ENCODE measurements around the gene QPCT.
"Not testable (repeated sequence)": the region's sequence is repeated elsewhere in the genome, so short reads cannot be mapped to it uniquely, and the experiment has no call there.

The QPCT gene

GRCh38 chr2:37357530-37357929 is 13.1 kb downstream of the QPCT start:
- DNase-seq (ENCODE audit: low read depth in 2 of 2): no peak

GRCh38 chr2:37358466-37358865 is 14.0 kb downstream of the QPCT start:
- no peak for DNase-seq (ENCODE audit: low read depth in 2 of 2)

DNA sequence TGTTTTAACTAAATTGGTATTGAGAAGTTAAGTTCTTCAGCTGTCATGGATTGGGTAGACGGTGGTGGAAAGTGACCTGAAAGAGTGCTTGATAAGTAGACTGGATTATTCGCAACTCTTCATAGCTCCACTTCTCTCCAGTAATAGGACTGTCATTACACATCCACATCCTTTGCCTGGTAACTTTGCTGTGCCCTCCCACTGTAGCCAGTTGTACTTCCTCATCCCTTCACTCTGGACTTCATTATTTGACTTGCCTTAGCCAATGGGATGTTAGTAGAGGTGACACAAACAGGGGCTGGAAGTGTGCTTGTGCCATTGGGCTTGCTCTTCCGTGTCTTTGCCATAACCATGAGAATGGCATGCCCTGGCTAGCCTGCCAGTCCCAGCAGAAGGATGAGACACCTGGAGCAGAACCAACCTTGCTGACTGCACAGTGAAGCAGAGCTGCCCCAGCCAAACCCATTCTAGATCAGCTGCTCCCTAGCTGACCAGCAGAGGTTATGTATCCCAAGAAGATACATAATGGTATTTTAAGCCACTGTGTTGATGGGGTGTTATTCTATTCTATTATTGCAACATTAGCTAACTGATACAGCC is 16.9 kb downstream of the QPCT start:
- no peak for DNase-seq (ENCODE audit: low read depth in 2 of 2)

DNA sequence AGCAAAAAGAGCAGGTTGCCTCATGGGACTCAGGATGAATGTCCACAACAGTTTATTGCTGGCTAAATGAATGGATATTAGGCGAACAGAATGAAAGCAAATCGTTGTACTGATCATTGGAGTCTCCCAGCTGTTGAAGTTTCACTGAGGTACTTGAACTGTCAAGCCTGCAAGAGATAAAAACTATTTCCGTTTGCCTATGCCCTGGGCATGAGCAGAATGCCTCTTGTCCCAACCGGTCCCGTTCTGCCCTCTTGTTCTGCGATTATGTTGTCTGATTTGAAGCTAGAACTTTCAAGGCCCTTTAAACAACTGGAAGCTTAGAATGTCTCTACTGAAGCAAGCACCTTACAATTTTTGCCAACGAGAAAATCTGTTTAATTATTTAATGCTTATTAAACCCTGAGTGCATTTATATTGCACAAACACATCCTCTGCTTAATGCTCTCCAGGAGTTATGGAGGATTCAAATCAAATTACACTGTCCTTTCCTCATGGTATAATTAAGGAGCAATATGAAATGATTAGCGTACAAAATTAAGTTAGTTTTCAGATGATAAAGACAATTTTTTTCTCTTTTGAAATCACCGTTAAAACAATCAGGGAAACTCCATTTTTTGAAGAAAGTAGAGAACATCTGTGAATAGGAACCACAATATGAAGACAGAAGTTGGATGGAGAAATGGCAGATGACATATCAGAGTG is 17.7 kb downstream of the QPCT start:
- no peak for DNase-seq (ENCODE audit: low read depth in 2 of 2)

GRCh38 chr2:37364351-37364750 is 19.9 kb downstream of the QPCT start:
- DNase-seq (ENCODE audit: low read depth in 2 of 2): no peak

GRCh38 chr2:37365669-37366068 is 21.2 kb downstream of the QPCT start:
- DNase-seq (ENCODE audit: low read depth in 2 of 2): no peak

GRCh38 chr2:37366773-37367172 is 22.3 kb downstream of the QPCT start:
- DNase-seq (ENCODE audit: low read depth in 2 of 2): no peak

DNA sequence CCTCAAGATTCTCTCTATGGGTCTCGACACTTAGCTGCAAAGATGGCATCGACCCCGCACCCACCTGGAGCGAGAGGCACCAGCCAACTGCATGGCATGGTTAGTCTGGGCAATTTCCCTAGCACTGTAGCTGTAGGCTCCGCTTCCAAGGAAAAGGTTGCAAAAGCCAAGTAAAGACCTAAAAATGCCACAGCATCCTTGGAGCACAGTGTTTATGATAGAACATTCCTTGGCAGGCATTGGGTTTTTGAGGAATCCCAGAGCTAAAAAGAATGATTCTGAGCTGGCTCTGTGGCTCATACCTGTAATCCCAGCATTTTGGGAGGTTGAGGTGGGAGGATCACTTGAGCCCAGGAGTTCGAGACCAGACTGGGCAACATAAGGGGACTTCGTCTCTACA is 22.9 kb downstream of the QPCT start:
- DNase-seq (ENCODE audit: low read depth in 2 of 2): no peak

GRCh38 chr2:37367984-37368383 is 23.6 kb downstream of the QPCT start:
- no peak for DNase-seq (ENCODE audit: low read depth in 2 of 2)

GRCh38 chr2:37370666-37371065 is 26.2 kb downstream of the QPCT start:
- DNase-seq (ENCODE audit: low read depth in 2 of 2): no peak

GRCh38 chr2:37372000-37372399 is 27.6 kb downstream of the QPCT start:
- DNase-seq (ENCODE audit: low read depth in 2 of 2): no peak

DNA sequence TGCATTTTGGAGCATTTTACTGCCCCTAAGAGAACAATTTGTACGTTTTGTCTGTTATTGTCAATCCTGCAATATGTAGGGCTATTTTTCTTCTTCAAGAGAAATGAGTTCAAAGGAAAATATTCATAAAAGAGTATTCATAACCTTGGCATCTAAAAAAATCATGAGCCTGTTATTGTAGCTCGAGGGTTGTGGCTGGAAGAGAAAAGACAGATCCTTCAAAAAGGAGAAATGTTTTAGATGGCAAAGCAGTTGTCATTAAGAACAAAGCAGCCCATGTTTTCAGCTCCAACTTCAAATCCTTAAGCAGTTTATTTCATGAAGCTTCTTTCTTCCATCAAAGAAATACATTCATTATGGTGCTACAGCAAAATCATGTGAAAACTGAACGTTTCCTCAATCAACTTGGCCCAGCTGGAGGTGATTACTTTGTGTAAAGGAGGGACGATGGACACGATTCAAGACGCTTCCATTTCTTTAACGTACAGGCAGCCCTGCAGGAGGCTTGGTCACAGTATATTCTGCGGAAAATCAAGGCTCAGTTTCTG is 31.4 kb downstream of the QPCT start:
- DNase-seq (ENCODE audit: low read depth in 2 of 2): no peak

DNA sequence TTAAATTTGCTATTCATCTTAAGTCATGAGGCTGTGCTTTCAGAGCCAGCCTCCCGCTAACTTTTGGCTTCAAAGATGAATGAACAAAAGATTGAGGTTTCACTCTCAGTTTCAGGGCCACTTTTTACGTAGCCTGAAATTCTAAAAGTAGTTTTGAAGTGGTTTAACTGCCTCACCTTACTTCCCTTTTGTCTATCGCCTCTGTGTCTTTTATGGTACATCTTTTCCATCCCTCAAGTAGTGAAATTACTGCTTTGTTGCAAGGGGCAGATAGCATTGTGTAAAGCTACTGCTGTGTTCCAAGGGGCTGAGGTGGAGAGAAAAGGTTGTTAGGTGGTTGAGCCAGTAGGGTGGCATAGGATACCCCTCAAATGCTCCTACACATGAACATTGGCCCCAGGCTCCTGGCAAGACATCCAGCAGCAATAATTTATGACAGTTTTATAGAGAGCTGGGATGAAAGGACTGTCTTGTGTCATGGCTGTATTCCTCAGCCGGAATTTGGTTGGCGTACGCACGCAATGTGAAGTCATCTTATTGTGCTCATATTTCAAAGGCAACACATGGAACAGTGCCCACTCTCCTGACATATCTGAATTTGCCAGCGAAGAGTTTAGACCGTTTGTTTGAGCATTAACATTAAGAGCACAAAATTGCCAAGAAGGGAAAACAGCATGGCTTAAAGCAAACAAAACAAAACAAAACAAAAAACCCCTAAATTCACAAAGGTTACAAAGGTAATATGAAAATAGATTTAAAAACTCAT is 32.2 kb downstream of the QPCT start:
- no peak for DNase-seq (ENCODE audit: low read depth in 2 of 2)

DNA sequence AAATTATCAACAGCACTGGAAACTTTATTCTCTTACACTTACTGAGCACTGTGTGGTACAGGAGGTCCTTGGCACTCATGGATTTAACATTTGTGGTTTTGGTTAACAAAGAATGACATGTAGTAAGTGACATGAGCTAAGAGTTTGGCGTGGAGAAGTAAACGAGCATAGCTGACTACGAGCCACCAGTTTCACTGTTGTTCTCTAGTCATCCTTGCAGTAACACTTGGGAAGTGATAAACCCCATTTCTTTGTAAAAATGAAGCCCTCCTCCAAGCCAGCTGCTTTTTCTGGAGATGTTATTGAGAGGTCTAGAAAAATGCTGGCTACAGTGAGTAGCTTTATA is 32.7 kb downstream of the QPCT start:
- no peak for DNase-seq (ENCODE audit: low read depth in 2 of 2)

DNA sequence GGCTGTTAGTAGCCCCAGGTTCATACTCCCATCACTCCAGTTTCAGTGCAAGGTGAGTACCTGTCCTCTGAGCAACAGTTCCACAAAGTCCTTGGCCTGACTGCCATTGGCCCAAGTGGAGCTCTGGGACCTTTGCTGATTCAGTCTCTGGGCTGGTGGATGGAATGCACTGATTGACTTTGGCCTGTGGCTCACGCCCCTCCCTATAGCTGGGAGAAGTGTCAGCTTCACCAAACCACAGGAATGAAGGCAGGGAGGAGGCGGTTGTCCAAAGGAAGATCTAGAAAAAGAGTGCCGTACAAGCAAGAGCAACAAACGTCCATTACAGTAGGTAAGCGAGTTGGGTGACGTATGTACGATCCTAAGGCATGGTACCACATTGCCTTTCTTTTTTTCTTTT is 34.0 kb downstream of the QPCT start:
- DNase-seq (ENCODE audit: low read depth in 2 of 2): no peak

- no peak for DNase-seq (ENCODE audit: low read depth in 2 of 2)
These were observed 35.5 kb downstream of the QPCT start for GRCh38 chr2:37379881-37380296.

GRCh38 chr2:37380787-37381186 is 36.4 kb downstream of the QPCT start:
- not testable (repeated sequence) for DNase-seq (ENCODE audit: low read depth in 2 of 2)

- DNase-seq (ENCODE audit: low read depth in 2 of 2): not testable (repeated sequence)
These were observed 39.8 kb downstream of the QPCT start for GRCh38 chr2:37384261-37384660.

DNA sequence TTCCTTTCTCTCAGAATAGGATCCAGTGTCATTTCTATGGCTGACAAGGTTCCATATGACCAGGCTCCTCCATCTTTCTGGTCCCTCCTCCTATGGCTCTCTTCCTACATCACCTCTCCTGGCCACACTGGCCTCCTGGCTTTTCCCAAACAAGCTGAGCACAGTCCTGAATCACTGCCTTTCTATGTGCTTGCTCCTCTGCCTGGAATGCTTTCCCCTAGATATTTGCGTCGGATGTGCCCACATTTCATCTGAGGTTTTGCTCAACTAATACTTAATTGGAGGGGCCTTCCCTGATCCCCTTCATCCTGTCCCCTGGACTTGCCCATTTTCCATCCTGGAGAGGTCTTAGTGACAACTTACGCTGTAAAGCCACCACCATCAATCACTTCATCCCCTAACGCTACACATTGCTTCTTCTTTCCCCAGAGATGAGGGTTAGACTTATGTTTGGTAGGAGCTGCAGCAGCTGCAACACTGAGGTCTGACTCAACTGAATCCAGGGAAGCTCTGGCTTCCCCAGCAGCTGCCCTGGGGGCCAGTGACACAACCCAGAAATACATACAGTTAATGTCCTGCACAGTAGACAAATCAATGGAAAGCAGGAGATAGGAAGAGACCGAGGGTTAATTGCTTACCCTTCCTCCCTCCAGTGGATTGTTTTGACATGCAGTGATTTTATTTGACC is 42.9 kb downstream of the QPCT start:
- DNase-seq (ENCODE audit: low read depth in 2 of 2): no peak

- DNase-seq (ENCODE audit: low read depth in 2 of 2): no peak
These were observed 43.6 kb downstream of the QPCT start for GRCh38 chr2:37388074-37388473.

DNA sequence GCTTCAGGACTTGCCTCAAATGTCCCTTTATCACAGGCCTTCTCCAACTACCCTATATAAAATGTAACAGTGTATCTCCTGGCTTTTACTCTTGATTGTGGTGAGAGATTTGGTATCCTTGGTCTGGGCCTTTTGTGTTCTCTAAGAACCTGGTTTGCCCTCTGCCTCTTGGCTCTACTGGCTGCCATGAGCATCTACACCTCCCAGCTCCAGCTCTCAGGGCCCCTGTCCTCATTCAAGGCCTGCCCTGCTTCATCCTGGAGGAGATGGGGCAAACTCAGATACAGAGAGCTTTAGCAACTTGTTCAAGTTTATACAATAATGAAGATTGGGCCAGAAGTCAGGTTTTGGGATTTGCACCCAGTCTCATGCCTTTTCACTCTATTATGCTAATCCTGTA is 45.0 kb downstream of the QPCT start:
- DNase-seq (ENCODE audit: low read depth in 2 of 2): no peak

Measured in stimulated activated CD8-positive, alpha-beta memory T cell treated with anti-CD3 and anti-CD28 coated beads, Interleukin-15, amount 100 ng/mL, for 4 hours (primary cell).